MCF 10A (cell line): ENCODE results near the gene FKBP11. TPM values are rescaled to one million over a fixed set of nuclear protein-coding genes. Genes with fewer than 3 reads are reported as not detected.

Experiments used
- BruUV-seq: library from RNA; stranded (reverse); fragments of 400-500 nt; replicated peaks from 2 replicates; lab custom pipeline; 2021; lab: Mats Ljungman, UMichigan
- CTCF ChIA-PET: fragments of 300-600 bp; sonication (Branson Sonifier 250); formaldehyde crosslinking; extraction: SDS; loops from one replicate; lab custom pipeline; 2021; ENCODE audit warnings: antibody characterized with exemption, inconsistent platforms; lab: Yijun Ruan, JAX
- POLR2A ChIA-PET: fragments of 300-600, 350-650 bp; sonication (Branson Sonifier 250); formaldehyde crosslinking; extraction: SDS; loops from one replicate; lab custom pipeline; 2020; ENCODE audit warnings: antibody characterized with exemption, inconsistent platforms; lab: Yijun Ruan, JAX
- DNase-seq: peaks from one replicate; pipeline ENCODE4 v3.0.0-alpha.2; 2018; ENCODE audit not compliant: unreplicated experiment
- H3K27ac Mint-ChIP-seq: one replicate; pipeline ENCODE4 v1.8.0; 2022; ENCODE audit warnings: mild to moderate bottlenecking, low read depth, mixed read lengths; ENCODE audit not compliant: unreplicated experiment
- H3K27me3 Mint-ChIP-seq: one replicate; pipeline ENCODE4 v1.8.0; 2022; ENCODE audit warnings: mixed read lengths; ENCODE audit not compliant: insufficient read depth, unreplicated experiment
- H3K36me3 Mint-ChIP-seq: one replicate; pipeline ENCODE4 v1.8.0; 2022; ENCODE audit warnings: mild to moderate bottlenecking, moderate library complexity, mixed read lengths; ENCODE audit not compliant: insufficient read depth, unreplicated experiment
- H3K4me1 Mint-ChIP-seq: one replicate; pipeline ENCODE4 v1.8.0; 2022; ENCODE audit warnings: mixed read lengths; ENCODE audit not compliant: insufficient read depth, unreplicated experiment
- H3K4me3 Mint-ChIP-seq: one replicate; pipeline ENCODE4 v1.8.0; 2022; ENCODE audit warnings: mild to moderate bottlenecking, moderate library complexity, mixed read lengths; ENCODE audit not compliant: unreplicated experiment
- H3K9me3 Mint-ChIP-seq: one replicate; pipeline ENCODE4 v1.8.0; 2022; ENCODE audit warnings: mixed read lengths; ENCODE audit not compliant: unreplicated experiment
- CTCF ChIP-seq: fragments of 200-600 bp; IDR thresholded peaks from one replicate; pipeline ENCODE4 v1.8.0; 2022; ENCODE audit warnings: antibody characterized with exemption, mild to moderate bottlenecking; ENCODE audit not compliant: unreplicated experiment
- intact Hi-C: fragments of 100-400 bp; cut with micrococcal nuclease; formaldehyde crosslinking; loops from 2 replicates; pipeline ENCODE4 v1.14.1; 2022
- total RNA-seq: library from RNA; stranded (reverse); gene quantifications from 2 replicates; pipeline ENCODE4 v1.2.3, GENCODE V29; 2022

Gene FKBP11
- total RNA-seq, 1 experiment from 2014 or later = 11.0 TPM

- Mint-ChIP-seq H3K4me1 (no peaks in the 10 kb centered on the region), H3K27me3 (no peaks in the 10 kb centered on the region), H3K36me3 (peaks cover 72% of the 10 kb centered on the region), H3K4me3 (no peak overlapping the region), H3K9me3 (no peaks in the 10 kb centered on the region), H3K27ac (no peak overlapping the region)
- no TSS peak for BruUV-seq
- POLR2A ChIA-PET = interaction anchor here (0.6 to 1.0 kb wide), 3 partner anchors 20 to 126 kb away, joined by 3 to 4 read pairs (median 3); partner anchors contain the start of gene ARF3
- DNase-seq = peak; percentile 21
- intact Hi-C loops = loop anchor here (1.0 kb wide), 1 partner anchor 61 kb away; no protein-coding TSS in a partner anchor
- peak; percentile 12 for TF ChIP-seq CTCF
- CTCF ChIA-PET = interaction anchor here (0.8 to 5.6 kb wide), 12 partner anchors 9 to 100 kb away, joined by 3 to 56 read pairs (median 4); partner anchors contain the start of genes ARF3 and DDX23
Measured at GRCh38 chr12:48934312-48934706, 9.0 kb upstream of the FKBP11 start.

GRCh38 chr12:48933664-48934311, 8.5 kb upstream of the FKBP11 start:
- TF ChIP-seq CTCF = no peak
- H3K4me1 Mint-ChIP-seq = no peaks in the 10 kb centered on the region
- H3K27ac Mint-ChIP-seq = no peak overlapping the region
- DNase-seq = no peak
- ChIA-PET CTCF (interaction anchor here (1.1 to 5.6 kb wide), 9 partner anchors 10 to 100 kb away, joined by 3 to 56 read pairs (median 3); partner anchors contain the start of genes ARF3 and DDX23), POLR2A (interaction anchor here (0.6 to 1.0 kb wide), 4 partner anchors 19 to 225 kb away, joined by 3 to 4 read pairs (median 3); partner anchors contain the start of gene ARF3)
- intact Hi-C loops = loop anchor here (1.0 kb wide), 1 partner anchor 62 kb away; no protein-coding TSS in a partner anchor
- H3K4me3 Mint-ChIP-seq = no peak overlapping the region
- no TSS peak for BruUV-seq
- H3K36me3 Mint-ChIP-seq = peaks cover 72% of the 10 kb centered on the region
- no peaks in the 10 kb centered on the region for H3K9me3 Mint-ChIP-seq
- H3K27me3 Mint-ChIP-seq = no peaks in the 10 kb centered on the region

- no TSS peak for BruUV-seq
- Mint-ChIP-seq H3K4me3 (no peak overlapping the region), H3K9me3 (no peaks in the 10 kb centered on the region), H3K4me1 (no peaks in the 10 kb centered on the region), H3K27me3 (no peaks in the 10 kb centered on the region), H3K36me3 (peaks cover 78% of the 10 kb centered on the region), H3K27ac (no peak overlapping the region)
- CTCF ChIA-PET = interaction anchor here (0.7 to 1.6 kb wide), 4 partner anchors 43 to 80 kb away, joined by 3 to 6 read pairs (median 4); no protein-coding TSS in a partner anchor
- intact Hi-C loops = no loop called here
- POLR2A ChIA-PET = no interaction called here
- DNase-seq = no peak
- TF ChIP-seq CTCF = no peak
Measured at GRCh38 chr12:48932878-48933277, 7.6 kb upstream of the FKBP11 start.

GRCh38 chr12:48930475-48930874, 5.2 kb upstream of the FKBP11 start:
- CTCF ChIA-PET = interaction anchor here (0.6 to 1.8 kb wide), 8 partner anchors 10 to 158 kb away, joined by 3 to 5 read pairs (median 3); no protein-coding TSS in a partner anchor
- Mint-ChIP-seq H3K36me3 (peaks cover 88% of the 10 kb centered on the region), H3K27ac (no peak overlapping the region), H3K4me1 (no peaks in the 10 kb centered on the region), H3K4me3 (no peak overlapping the region), H3K9me3 (no peaks in the 10 kb centered on the region), H3K27me3 (no peaks in the 10 kb centered on the region)
- DNase-seq = no peak
- BruUV-seq = no TSS peak
- TF ChIP-seq CTCF = no peak
- POLR2A ChIA-PET = interaction anchor here (1.3 kb wide), 1 partner anchor 26 kb away, joined by 10 read pairs; the partner anchor contains the start of gene ARF3
- intact Hi-C loops = no loop called here
